Keratinocyte (primary cell): ENCODE results near the gene HMCN1. TPM values are rescaled to one million over a fixed set of nuclear protein-coding genes. Genes with fewer than 3 reads are reported as not detected.

Source experiments
- DNase-seq: peaks from one replicate; pipeline ENCODE4 v3.0.0-alpha.2; 2011; ENCODE audit warnings: low read depth, missing footprints, low spot score
- FAIRE-seq: peaks from 2 replicates; lab custom pipeline; 2011; peaks lifted over from hg19 to GRCh38; lab: Jason Lieb, UNC
- H2AFZ ChIP-seq: 2 replicates; pipeline ENCODE4 v1.6.0; 2012; ENCODE audit warnings: low read length, control low read depth, inconsistent platforms; ENCODE audit not compliant: control insufficient read depth
- H3K27ac ChIP-seq: 2 replicates; pipeline ENCODE4 v1.5.1; 2011; ENCODE audit warnings: low read length; ENCODE audit not compliant: control insufficient read depth, insufficient read depth
- H3K27me3 ChIP-seq: 3 replicates; pipeline ENCODE4 v1.6.0; 2011; ENCODE audit warnings: low read length; ENCODE audit not compliant: control insufficient read depth, insufficient read depth; ENCODE audit errors: extremely low read depth
- H3K36me3 ChIP-seq, 2 experiments: 2 replicates in 1 of 2; 3 replicates in 1 of 2; pipeline ENCODE4 v1.5.1; 2011; ENCODE audit warnings: low read length in 2 of 2, mild to moderate bottlenecking in 1 of 2; ENCODE audit not compliant: control insufficient read depth in 2 of 2, insufficient read depth in 2 of 2; ENCODE audit errors: extremely low read depth in 1 of 2
- H3K4me1 ChIP-seq: 3 replicates; pipeline ENCODE4 v1.5.1; 2011; ENCODE audit warnings: low read length; ENCODE audit not compliant: control insufficient read depth, insufficient read depth; ENCODE audit errors: extremely low read depth
- H3K4me2 ChIP-seq: 3 replicates; pipeline ENCODE4 v1.6.0; 2011; ENCODE audit warnings: low read depth, low read length; ENCODE audit not compliant: control insufficient read depth, insufficient read depth; ENCODE audit errors: extremely low read depth
- H3K4me3 ChIP-seq, 3 experiments: fragments of 200-600 bp in 1 of 3; sonication (generic) in 1 of 3; 2 replicates in 2 of 3; 3 replicates in 1 of 3; pipeline ENCODE4 v1.5.1; 2011 to 2016; ENCODE audit warnings: low read length in 3 of 3, mild to moderate bottlenecking in 3 of 3, control low read depth in 2 of 3, inconsistent platforms in 1 of 3, low read depth in 1 of 3, mixed read lengths in 1 of 3, mixed run types in 1 of 3, moderate library complexity in 1 of 3; ENCODE audit not compliant: control insufficient read depth in 2 of 3, insufficient read depth in 2 of 3; ENCODE audit errors: extremely low read depth in 1 of 3
- H3K79me2 ChIP-seq: 2 replicates; pipeline ENCODE4 v1.6.0; 2012; ENCODE audit warnings: low read length; ENCODE audit not compliant: control insufficient read depth, insufficient read depth
- H3K9ac ChIP-seq: 3 replicates; pipeline ENCODE4 v1.6.0; 2011; ENCODE audit warnings: low read length; ENCODE audit not compliant: control insufficient read depth, insufficient read depth; ENCODE audit errors: extremely low read depth
- H3K9me1 ChIP-seq: 3 replicates; pipeline ENCODE4 v1.6.0; 2011; ENCODE audit warnings: low read length; ENCODE audit not compliant: control insufficient read depth, insufficient read depth; ENCODE audit errors: extremely low read depth
- H3K9me3 ChIP-seq: 2 replicates; pipeline ENCODE4 v1.5.1; 2012; ENCODE audit warnings: low read depth, low read length; ENCODE audit not compliant: control insufficient read depth
- H4K20me1 ChIP-seq: 3 replicates; pipeline ENCODE4 v1.6.0; 2011; ENCODE audit warnings: low read length; ENCODE audit not compliant: control insufficient read depth, insufficient read depth; ENCODE audit errors: extremely low read depth
- CTCF ChIP-seq, 3 experiments: IDR thresholded peaks in 1 of 3; conservative IDR thresholded peaks in 1 of 3; optimal IDR thresholded peaks in 1 of 3; 2 replicates in 2 of 3; 3 replicates in 1 of 3; pipeline versions ENCODE3 to v1.5.1; 2011; ENCODE audit warnings: low read length in 3 of 3, mild to moderate bottlenecking in 3 of 3, moderate library complexity in 2 of 3, control low read depth in 1 of 3, inconsistent platforms in 1 of 3; ENCODE audit not compliant: insufficient read depth in 2 of 3; ENCODE audit errors: extremely low read depth in 1 of 3
- EZH2 ChIP-seq: IDR thresholded peaks from one replicate; pipeline ENCODE4 v1.6.1; 2012; ENCODE audit warnings: inconsistent platforms, mild to moderate bottlenecking, low read length, moderate library complexity
- dilution Hi-C: fragments of 300-500 bp; cut with MboI; formaldehyde crosslinking; loops from one replicate; pipeline ENCODE4 v1.7.0; 2020; ENCODE audit warnings: low sequenced_read_pairs; ENCODE audit not compliant: extremely low pct_ligation_motif_present
- polyA plus RNA-seq, 5 experiments: library from polyadenylated mRNA; depleted of rRNA in 3 of 5; stranded (reverse) in 3 of 5; stranded (forward) in 1 of 5; unstranded in 1 of 5; fragments of >200 nt; gene quantifications; 1 replicate in 1 of 5; 2 replicates in 3 of 5; 3 replicates in 1 of 5; pipeline versions ENCODE4 v1.2.1 to v1.2.3, GENCODE V29; 2011 to 2012; ENCODE audit warnings: missing spikeins in 2 of 5, low read depth in 1 of 5, low replicate concordance in 1 of 5

Gene HMCN1
- polyA plus RNA-seq, 1 donor (not counting 4 experiments of a cell fraction or from before 2014, with no cell fraction given): 1.8 TPM

GRCh38 chr1:185971688-185972087, 237.5 kb downstream of the HMCN1 start:
- Histone ChIP-seq H3K79me2 (no peaks in the 10 kb centered on the region), H3K9me1 (no peaks in the 10 kb centered on the region), H3K4me2 (no peak overlapping the region), H3K9ac (no peak overlapping the region), H3K4me3 (no peak overlapping the region), H3K36me3 (no peaks in the 10 kb centered on the region), H3K9me3 (no peaks in the 10 kb centered on the region), H3K4me1 (peaks cover 7% of the 10 kb centered on the region), H3K27me3 (no peaks in the 10 kb centered on the region), H4K20me1 (no peaks in the 10 kb centered on the region), H3K27ac (no peak overlapping the region), H2AFZ (no peak overlapping the region)
- dilution Hi-C loops: no loop called here
- peak; percentile 20 for FAIRE-seq
- TF ChIP-seq CTCF (optimal IDR thresholded peaks at IDR 0.05 in 1 of 3, IDR thresholded peaks at IDR 0.05 in 1 of 3, conservative IDR thresholded peaks at IDR 0.05 in 1 of 3; ENCODE audit: extremely low read depth in 1 of 3, insufficient read depth in 2 of 3, low read length in 3 of 3): no peak
- TF ChIP-seq EZH2: no peak
- DNase-seq: no peak

- H3K4me3 ChIP-seq: no peak overlapping the region
- H3K9me1 ChIP-seq: no peaks in the 10 kb centered on the region
- peaks cover 7% of the 10 kb centered on the region for H3K4me1 ChIP-seq
- H4K20me1 ChIP-seq: no peaks in the 10 kb centered on the region
- H3K27ac ChIP-seq: no peak overlapping the region
- H3K79me2 ChIP-seq: no peaks in the 10 kb centered on the region
- DNase-seq: no peak
- H3K27me3 ChIP-seq: no peaks in the 10 kb centered on the region
- TF ChIP-seq CTCF (optimal IDR thresholded peaks at IDR 0.05 in 1 of 3, IDR thresholded peaks at IDR 0.05 in 1 of 3, conservative IDR thresholded peaks at IDR 0.05 in 1 of 3; ENCODE audit: extremely low read depth in 1 of 3, insufficient read depth in 2 of 3, low read length in 3 of 3) (no peak), EZH2 (no peak)
- dilution Hi-C loops: no loop called here
- H3K9me3 ChIP-seq: no peaks in the 10 kb centered on the region
- H3K36me3 ChIP-seq: no peaks in the 10 kb centered on the region
- H2AFZ ChIP-seq: no peak overlapping the region
- FAIRE-seq: peak; percentile 73
- no peak overlapping the region for H3K9ac ChIP-seq
- no peak overlapping the region for H3K4me2 ChIP-seq
Observed at GRCh38 chr1:185972096-185972850, 238.1 kb downstream of the HMCN1 start.
